Cortex of kidney (tissue), 1 donor: ENCODE results near the gene KRTAP17-1.
"Not testable (repeated sequence)": the region's sequence is repeated elsewhere in the genome, so short reads cannot be mapped to it uniquely, and the experiment has no call there.

Source experiments
- DNase-seq: peaks from one replicate; lab custom pipeline; 2025; lab: John Stamatoyannopoulos, UW

KRTAP17-1 gene

DNA sequence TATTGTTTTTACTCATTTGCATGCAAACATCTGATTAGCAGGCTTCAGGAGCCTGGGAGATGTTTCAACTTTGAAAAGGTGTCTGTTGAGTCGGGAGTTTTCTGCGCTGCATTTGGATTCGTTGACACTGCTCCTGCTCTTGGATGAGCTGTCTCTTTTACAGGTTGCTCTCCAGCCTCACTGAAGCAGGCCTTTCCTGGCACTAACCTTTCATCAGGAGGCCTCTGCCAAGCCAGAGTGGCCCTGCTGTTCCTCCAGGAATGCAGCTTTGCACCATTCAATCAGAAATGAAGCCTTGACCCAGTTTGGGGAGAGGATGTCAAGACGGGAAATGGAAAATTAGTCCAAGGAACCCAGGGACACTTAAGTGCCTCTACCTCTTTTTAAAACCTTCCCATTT is 12.5 kb downstream of the KRTAP17-1 start:
- DNase-seq = no peak

DNA sequence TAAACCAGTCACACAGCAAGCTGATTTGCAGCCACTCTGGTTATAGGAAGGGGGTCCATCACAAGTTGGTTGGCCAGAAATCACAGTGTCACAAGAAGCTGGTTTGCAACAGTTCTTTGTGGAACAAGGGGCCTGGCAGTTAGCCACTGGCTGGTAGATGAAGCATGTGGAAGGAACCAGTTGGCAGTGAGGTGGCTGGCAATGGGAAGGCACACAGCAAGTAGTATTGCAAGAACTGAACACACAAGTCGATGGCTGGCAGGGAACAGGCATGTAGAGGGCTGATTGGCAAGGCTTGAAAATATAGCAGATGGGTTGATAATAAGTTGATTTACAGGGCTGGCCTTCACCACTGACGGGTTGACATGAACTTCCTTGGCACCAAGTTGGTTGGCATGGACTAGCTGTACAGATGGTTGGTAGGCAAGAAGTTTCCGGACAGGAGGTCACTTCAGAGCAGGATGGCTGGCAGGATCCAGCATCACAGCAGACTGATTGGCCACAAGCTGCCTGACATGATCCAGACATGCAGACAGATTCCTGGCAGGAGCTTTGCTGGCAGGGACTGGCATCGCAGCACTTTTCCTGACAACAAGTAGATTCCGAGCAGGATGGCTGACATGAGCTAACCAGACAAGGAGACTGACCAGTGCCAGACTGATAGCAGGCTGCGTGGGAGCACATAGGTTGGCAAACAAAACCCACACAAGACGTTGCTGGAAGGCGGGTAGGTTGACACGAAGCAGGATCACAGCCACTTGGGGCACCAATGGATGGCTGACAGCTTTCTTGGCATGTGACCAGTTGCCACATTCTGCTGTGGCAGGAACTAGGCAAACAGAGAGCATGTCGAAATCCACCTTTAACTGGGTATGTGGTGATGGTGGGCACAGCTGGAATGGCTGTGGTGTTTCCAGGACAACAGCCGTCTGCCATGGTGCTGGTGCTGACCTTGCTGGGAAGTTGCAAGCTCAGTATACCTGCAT is 13.3 kb downstream of the KRTAP17-1 start, which contains the start of gene KRTAP29-1:
TSS of gene KRTAP29-1 (minus strand) at position 936 of the 986 bp plus-strand sequence. CDS start at position 936, 0 bp downstream.
- no peak for DNase-seq

GRCh38 chr17:41301204-41301790 is 14.2 kb downstream of the KRTAP17-1 start:
- no peak for DNase-seq

- DNase-seq = no peak
Measured at GRCh38 chr17:41298458-41299135, 16.9 kb downstream of the KRTAP17-1 start.

- no peak for DNase-seq
Measured at GRCh38 chr17:41296846-41297245, 18.7 kb downstream of the KRTAP17-1 start.

- DNase-seq = no peak
Measured at GRCh38 chr17:41294016-41294415, 21.5 kb downstream of the KRTAP17-1 start.

GRCh38 chr17:41287050-41287449 is 28.5 kb downstream of the KRTAP17-1 start:
- DNase-seq = no peak

GRCh38 chr17:41284546-41284945 is 31.0 kb downstream of the KRTAP17-1 start:
- no peak for DNase-seq

DNA sequence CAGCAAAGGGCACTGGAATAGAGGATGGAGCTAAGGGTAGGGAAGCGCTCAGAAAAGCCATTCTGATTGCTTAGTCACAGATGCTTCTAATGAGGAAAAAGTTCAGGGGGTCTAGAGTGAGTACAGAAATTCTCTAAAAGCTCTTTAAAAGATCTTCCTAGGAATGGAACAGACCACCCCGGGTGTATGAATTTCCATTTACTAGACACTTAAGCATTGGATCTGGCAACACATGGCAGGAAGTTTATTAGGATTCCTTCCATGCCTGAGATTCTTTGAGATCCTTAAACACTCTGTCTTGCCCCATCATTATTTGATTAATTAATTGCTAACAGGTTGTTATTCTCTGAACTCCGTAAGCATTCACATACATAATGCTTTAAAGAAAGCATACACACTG is 31.5 kb downstream of the KRTAP17-1 start:
- no peak for DNase-seq

DNA sequence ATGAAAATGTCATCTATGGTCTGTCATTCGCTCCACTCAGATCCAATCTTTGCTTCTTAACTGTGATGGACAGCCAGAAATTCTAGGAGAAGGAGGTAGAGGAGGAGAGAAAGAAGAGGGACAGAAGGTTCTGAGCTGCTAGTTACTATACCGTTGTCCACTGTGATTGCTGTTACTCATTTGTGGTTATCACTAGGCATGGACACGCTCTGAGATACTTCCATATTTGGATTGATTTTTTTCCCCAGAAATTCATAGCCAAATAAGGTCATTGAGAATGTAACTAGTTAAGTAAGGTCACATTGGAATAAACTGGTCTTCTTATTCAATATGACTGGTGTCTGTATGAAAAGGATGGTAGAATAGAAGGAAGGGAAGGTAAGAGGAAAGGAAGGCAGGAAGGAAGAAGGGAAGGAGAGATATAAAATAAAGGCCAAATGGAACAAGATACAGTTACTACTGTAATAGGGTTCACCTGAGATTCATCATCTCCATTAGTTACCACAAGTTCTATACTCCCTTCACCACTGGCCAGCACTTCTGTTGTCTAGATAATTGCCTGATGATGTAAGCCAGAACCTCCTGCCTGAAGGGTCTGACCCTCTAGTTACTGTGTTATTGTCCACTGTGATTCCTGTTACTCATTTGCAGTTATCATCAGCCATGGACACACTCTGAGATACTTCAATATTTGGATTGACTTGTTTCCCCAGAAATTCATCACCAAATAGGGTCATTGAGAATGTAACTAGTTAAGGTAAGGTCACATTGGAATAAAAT is 37.1 kb downstream of the KRTAP17-1 start:
- DNase-seq = no peak

- not testable (repeated sequence) for DNase-seq
Measured at GRCh38 chr17:41275648-41276190, 39.8 kb downstream of the KRTAP17-1 start, which contains the start of gene KRTAP9-7. TSS of gene KRTAP9-7 (plus strand) at chr17:41275698. CDS start at chr17:41275698, 0 bp downstream.

DNA sequence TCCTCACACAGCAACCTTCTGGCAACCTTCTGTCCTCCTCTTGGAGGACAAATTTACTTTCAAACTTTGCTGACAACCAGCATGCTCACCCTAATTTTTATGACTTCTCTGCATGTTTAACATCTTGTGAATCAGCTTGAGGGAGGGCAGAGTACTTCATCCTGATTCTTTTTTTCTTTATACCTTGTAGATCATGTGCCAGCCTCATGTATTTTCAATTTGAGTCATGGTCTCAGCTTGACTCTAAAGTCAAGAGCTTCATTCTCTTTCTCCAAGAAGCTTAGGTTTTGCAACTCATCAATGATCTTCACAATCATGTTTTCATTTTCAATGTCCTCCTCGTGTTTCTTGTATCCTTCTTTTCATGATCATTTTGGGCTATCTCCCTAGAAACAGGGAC is 43.7 kb downstream of the KRTAP17-1 start:
- no peak for DNase-seq

DNA sequence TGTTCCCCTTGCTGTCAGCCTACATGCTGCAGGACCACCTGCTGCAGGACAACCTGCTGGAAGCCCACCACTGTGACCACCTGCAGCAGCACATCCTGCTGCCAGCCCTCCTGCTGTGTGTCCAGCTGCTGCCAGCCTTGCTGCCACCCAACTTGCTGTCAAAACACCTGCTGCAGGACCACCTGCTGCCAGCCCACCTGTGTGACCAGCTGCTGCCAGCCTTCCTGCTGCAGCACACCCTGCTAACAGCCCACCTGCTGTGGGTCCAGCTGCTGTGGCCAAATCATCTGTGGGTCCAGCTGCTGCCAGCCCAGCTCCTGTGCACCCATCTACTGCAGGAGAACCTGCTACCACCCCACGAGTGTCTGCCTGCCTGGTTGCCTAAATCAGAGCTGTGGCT is 44.2 kb downstream of the KRTAP17-1 start:
- DNase-seq = not testable (repeated sequence)

DNA sequence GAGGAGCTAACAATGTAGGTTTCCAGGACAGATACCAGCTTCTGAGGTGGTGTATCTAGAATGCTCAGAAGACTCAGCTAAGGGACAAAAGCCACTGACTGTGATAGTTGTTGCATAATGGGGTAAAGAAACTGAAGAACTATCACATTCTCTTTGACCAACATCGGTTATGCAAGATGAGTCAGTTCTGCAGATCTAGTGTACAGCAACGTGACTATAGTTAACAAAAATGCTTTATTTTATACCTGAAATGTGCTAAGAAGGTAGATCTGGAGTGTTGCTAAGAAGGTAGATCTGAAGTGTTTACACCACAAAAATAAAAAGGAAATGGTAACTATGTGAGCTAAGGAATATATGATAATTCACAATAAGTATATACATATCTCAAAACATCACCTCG is 47.8 kb downstream of the KRTAP17-1 start:
- no peak for DNase-seq

GRCh38 chr17:41265078-41265477 is 50.4 kb downstream of the KRTAP17-1 start, which contains the start of gene KRTAP9-6:
TSS of gene KRTAP9-6 (plus strand) at chr17:41265378. CDS start at chr17:41265378, 0 bp downstream.
- no peak for DNase-seq
